AG04450 (cell line): ENCODE data around the gene POLR1C. TPM values are rescaled to one million over a fixed set of nuclear protein-coding genes. Genes with fewer than 3 reads are reported as not detected.

ENCODE experiments used
- CTCF ChIA-PET: fragments of 300-600, 350-600 bp; formaldehyde crosslinking; extraction: SDS; loops from one replicate; lab custom pipeline; 2022; ENCODE audit warnings: antibody characterized with exemption, inconsistent platforms; lab: Charles Lee
- POLR2A ChIA-PET: fragments of 350-600 bp; formaldehyde crosslinking; extraction: SDS; loops from one replicate; lab custom pipeline; 2021; ENCODE audit warnings: antibody characterized with exemption, inconsistent platforms; lab: Yijun Ruan, JAX
- DNase-seq: peaks from one replicate; pipeline ENCODE4 v3.0.0-alpha.2; 2011; ENCODE audit warnings: low read depth, low spot score
- H3K27ac ChIP-seq: one replicate; pipeline ENCODE4 v1.5.1; 2012; ENCODE audit warnings: low read depth, low read length, control low read depth
- H3K27me3 ChIP-seq: one replicate; pipeline ENCODE4 v1.6.0; 2012; ENCODE audit warnings: low read length; ENCODE audit not compliant: control insufficient read depth, insufficient read depth
- H3K4me3 ChIP-seq: 2 replicates; pipeline ENCODE4 v1.5.1; 2011; ENCODE audit warnings: mild to moderate bottlenecking, low read depth, low read length, control low read depth
- H3K9me3 ChIP-seq: 2 replicates; pipeline ENCODE4 v1.5.1; 2012; ENCODE audit warnings: low read length; ENCODE audit not compliant: control insufficient read depth, insufficient read depth
- polyA plus RNA-seq: library from polyadenylated mRNA; depleted of rRNA; stranded (reverse); fragments of >200 nt; gene quantifications from 2 replicates; pipeline ENCODE4 v1.2.3, GENCODE V29; 2011
- TF ChIP-seq, protein P1 (sequence below): IDR thresholded peaks from 2 replicates; pipeline ENCODE4 v1.5.1; 2011; ENCODE audit warnings: low read depth, low read length, control low read depth, inconsistent platforms

The POLR1C gene
- polyA plus RNA-seq, 1 experiment = 48.1 TPM

DNA sequence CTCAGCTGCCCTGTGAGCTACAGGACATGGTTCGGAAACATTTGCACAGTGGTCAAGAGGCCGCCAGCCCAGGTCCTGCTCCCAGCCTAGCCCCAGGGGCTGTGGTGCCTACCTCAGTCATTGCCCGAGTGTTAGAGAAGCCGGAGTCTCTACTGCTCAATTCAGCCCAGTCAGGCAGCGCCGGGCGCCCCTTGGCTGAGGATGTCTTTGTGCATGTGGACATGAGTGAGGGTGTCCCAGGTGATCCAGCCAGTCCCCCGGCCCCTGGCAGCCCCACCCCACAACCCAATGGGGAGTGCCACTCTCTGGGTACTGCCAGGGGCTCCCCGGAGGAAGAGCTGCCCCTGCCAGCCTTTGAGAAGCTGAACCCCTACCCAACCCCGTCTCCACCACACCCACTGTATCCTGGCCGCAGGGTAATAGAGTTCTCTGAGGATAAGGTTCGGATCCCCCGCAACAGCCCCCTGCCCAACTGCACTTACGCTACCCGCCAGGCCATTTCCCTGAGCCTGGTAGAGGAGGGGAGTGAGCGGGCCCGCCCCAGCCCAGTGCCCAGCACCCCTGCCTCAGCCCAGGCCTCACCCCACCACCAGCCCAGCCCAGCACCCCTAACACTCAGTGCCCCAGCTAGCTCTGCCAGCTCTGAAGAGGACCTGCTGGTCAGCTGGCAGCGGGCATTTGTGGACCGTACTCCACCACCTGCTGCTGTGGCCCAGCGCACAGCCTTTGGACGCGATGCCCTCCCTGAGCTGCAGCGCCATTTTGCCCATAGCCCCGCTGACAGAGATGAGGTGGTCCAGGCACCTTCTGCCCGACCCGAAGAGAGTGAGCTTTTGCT is 11.9 kb upstream of the POLR1C start:
- no peak overlapping the region for H3K4me3 ChIP-seq
- no peak for DNase-seq
- H3K27me3 ChIP-seq = no peaks in the 10 kb centered on the region
- ChIA-PET POLR2A (interaction anchor here (0.6 kb wide), 1 partner anchor 27 kb away, joined by 3 read pairs; the partner anchor contains the start of gene TJAP1), CTCF (interaction anchor here (0.7 to 5.9 kb wide), 4 partner anchors 9 to 60 kb away, joined by 3 to 54 read pairs (median 36); partner anchors contain the start of gene DLK2)
- no peak overlapping the region for H3K27ac ChIP-seq
- H3K9me3 ChIP-seq = no peaks in the 10 kb centered on the region; the same call in 1 of the 2 replicates
- TF ChIP-seq, protein P1, sequence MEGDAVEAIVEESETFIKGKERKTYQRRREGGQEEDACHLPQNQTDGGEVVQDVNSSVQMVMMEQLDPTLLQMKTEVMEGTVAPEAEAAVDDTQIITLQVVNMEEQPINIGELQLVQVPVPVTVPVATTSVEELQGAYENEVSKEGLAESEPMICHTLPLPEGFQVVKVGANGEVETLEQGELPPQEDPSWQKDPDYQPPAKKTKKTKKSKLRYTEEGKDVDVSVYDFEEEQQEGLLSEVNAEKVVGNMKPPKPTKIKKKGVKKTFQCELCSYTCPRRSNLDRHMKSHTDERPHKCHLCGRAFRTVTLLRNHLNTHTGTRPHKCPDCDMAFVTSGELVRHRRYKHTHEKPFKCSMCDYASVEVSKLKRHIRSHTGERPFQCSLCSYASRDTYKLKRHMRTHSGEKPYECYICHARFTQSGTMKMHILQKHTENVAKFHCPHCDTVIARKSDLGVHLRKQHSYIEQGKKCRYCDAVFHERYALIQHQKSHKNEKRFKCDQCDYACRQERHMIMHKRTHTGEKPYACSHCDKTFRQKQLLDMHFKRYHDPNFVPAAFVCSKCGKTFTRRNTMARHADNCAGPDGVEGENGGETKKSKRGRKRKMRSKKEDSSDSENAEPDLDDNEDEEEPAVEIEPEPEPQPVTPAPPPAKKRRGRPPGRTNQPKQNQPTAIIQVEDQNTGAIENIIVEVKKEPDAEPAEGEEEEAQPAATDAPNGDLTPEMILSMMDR = no peak

DNA sequence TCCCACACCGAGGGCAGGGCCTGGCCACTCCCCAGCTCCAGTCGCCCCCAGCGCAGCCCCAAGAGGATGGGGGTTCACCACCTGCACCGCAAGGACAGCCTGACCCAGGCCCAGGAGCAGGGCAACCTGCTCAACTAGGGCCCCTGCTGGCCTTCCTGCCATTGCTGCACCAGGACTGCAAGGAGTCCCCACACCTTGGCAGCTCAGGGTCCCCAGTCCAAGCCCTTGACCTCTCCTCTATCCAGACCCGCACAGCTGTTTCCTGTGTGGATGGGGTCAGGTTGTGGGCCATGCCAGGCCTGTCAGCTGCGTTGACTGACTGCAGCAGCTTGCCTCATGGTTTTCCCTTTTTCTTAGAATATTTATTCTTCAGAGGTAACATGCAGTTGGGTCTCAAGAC is 11.2 kb upstream of the POLR1C start:
- H3K27ac ChIP-seq = no peak overlapping the region
- no peaks in the 10 kb centered on the region for H3K27me3 ChIP-seq
- ChIA-PET POLR2A (interaction anchor here (0.6 kb wide), 1 partner anchor 28 kb away, joined by 3 read pairs; the partner anchor contains the start of gene TJAP1), CTCF (interaction anchor here (0.6 to 5.9 kb wide), 14 partner anchors 10 to 1358 kb away, joined by 3 to 54 read pairs (median 9); partner anchors contain the start of genes DLK2 and DNPH1)
- TF ChIP-seq, protein P1 = no peak
- no peak for DNase-seq
- no peaks in the 10 kb centered on the region; the same call in 1 of the 2 replicates for H3K9me3 ChIP-seq
- H3K4me3 ChIP-seq = no peak overlapping the region

DNA sequence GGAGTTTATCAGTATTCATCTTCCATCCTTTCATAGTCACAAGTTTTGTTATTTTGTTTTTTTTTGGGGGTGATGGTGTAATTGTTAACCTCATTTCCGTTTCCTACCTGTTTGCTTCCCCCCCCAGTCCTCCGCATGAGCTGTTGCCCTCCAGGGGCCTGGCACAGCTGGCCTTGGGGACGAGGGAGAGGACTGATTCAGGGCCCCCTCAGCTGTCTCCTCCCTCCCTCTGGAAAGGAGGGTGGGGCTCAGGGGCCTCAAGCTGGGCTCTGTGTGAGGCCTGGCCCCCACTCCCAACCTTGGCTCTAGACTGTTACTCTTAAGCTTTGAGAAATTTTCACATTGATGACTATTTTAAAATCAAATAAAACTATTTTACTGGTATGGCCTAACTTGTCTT is 10.7 kb upstream of the POLR1C start:
- CTCF ChIA-PET = interaction anchor here (0.6 to 5.9 kb wide), 19 partner anchors 10 to 1358 kb away, joined by 3 to 54 read pairs (median 7); partner anchors contain the start of genes DLK2 and DNPH1

DNA sequence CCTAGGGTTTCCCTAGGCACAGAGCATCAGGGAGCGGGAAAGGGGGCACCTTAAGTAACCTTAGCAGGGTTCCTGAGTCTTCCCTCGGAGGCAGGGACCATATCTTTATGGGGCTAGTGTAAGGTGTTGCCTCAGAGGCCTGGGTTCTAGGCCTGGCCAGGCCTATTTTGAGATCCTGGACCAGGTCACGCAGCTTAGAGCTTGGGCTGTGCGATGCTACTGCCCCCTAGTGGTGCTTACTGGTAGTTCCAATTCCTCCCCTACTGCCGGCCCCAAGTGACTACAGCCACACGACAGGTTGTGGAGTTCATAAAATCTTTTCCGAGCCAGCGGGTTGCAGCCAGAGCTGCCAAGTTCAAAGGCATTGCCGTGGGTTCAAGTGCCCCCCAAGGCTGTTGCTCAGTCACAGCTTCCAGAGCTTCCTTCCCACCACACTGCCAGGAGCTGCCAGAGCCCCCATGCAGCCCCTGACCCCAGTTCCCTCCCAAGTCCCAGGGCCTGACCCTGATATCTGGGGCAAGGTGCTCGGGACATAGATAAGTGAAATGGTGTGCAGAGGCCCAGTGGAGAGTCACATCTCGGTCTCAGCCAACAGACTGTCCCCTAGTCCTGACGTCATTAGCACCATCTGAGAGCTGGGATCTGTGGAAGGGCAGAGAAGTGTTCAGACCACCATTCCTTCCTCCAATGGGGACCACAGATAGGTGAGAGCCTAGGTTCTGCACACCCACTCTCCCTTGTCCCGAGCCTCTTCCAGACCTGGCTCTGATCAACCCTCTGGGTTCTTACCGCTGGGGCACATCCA is 10.0 kb upstream of the POLR1C start:
- CTCF ChIA-PET = interaction anchor here (0.8 to 5.9 kb wide), 17 partner anchors 11 to 278 kb away, joined by 3 to 54 read pairs (median 7); partner anchors contain the start of genes DLK2 and DNPH1

More for the DNA sequence above, 10.7 kb upstream of the POLR1C start:
- no peak for DNase-seq
- TF ChIP-seq, protein P1 = no peak
- H3K27ac ChIP-seq = no peak overlapping the region
- POLR2A ChIA-PET = interaction anchor here (1.0 kb wide), 1 partner anchor 40 kb away, joined by 3 read pairs; no protein-coding TSS in a partner anchor
- no peak overlapping the region for H3K4me3 ChIP-seq
- no peaks in the 10 kb centered on the region; the same call in 1 of the 2 replicates for H3K9me3 ChIP-seq
- H3K27me3 ChIP-seq = no peaks in the 10 kb centered on the region

More for the DNA sequence above, 10.0 kb upstream of the POLR1C start:
- Histone ChIP-seq H3K27me3 (no peaks in the 10 kb centered on the region), H3K27ac (no peak overlapping the region), H3K9me3 (no peaks in the 10 kb centered on the region; the same call in 1 of the 2 replicates), H3K4me3 (no peak overlapping the region)
- DNase-seq = peak; percentile 53
- TF ChIP-seq, protein P1 = peak; percentile 97
- POLR2A ChIA-PET = interaction anchor here (1.0 kb wide), 1 partner anchor 41 kb away, joined by 3 read pairs; no protein-coding TSS in a partner anchor
